ENCODE measurements around the gene PTTG1IP. TPM values are rescaled to one million over a fixed set of nuclear protein-coding genes. Genes with fewer than 3 reads are reported as not detected.

The PTTG1IP gene
- total and polyA plus RNA-seq, 2 of the 4 experiments (the other 2 are of a cell fraction), result 167 to 194 TPM

- Histone ChIP-seq H3K9me3 (ENCODE audit: control insufficient read depth, insufficient read depth, low read length) (no peaks in the 10 kb centered on the region), H3K9ac (ENCODE audit: low read depth, low read length) (no peak overlapping the region), H3K14ac (replicated peaks; ENCODE audit: low read depth, low read length) (no peak overlapping the region), H4K5ac (ENCODE audit: low read depth, low read length) (no peak overlapping the region), H3K4me3 (ENCODE audit: insufficient read depth, low read depth, low read length) (no peak overlapping the region), H3K9me1 (ENCODE audit: insufficient read depth, low read length) (peaks cover 7% of the 10 kb centered on the region; the same call in 1 of the 2 replicates), H2BK20ac (ENCODE audit: low read depth, low read length) (no peak overlapping the region), H2AFZ (replicated peaks; ENCODE audit: low read length, poor library complexity) (no peak overlapping the region), H3K23ac (ENCODE audit: low read depth, low read length) (no peak overlapping the region), H4K20me1 (ENCODE audit: insufficient read depth, low read length) (peaks cover 6% of the 10 kb centered on the region; the same call in 1 of the 2 replicates), H4K91ac (ENCODE audit: insufficient read depth, low read depth, low read length) (no peak overlapping the region), H3K4me2 (ENCODE audit: low read depth, low read length) (no peak overlapping the region), H4K8ac (ENCODE audit: low read depth in 2 of 2, low read length in 2 of 2) (no peak overlapping the region), H2AK9ac (replicated peaks; ENCODE audit: low read depth, low read length, poor library complexity) (no peak overlapping the region), H3K4ac (ENCODE audit: low read depth, low read length) (no peak overlapping the region), H3K27me3 (ENCODE audit: control insufficient read depth, insufficient read depth, low read length) (peaks cover 77% of the 10 kb centered on the region), H2BK15ac (ENCODE audit: low read depth, low read length) (no peak overlapping the region), H2BK120ac (ENCODE audit: low read depth, low read length) (no peak overlapping the region), H3K27ac (ENCODE audit: insufficient read depth, low read length) (no peak overlapping the region), H3K4me1 (ENCODE audit: control insufficient read depth, insufficient read depth, low read length) (0 out of 2 replicates have a peak, but pooled peaks cover 1% of the 10 kb centered on the region), H2BK5ac (ENCODE audit: low read depth, low read length, poor library complexity, severe bottlenecking) (no peak overlapping the region), H3K79me1 (ENCODE audit: low read depth in 1 of 2, low read length in 2 of 2) (no peaks in the 10 kb centered on the region), H2AK5ac (ENCODE audit: low read depth, low read length) (no peak overlapping the region), H3K36me3 (ENCODE audit: control insufficient read depth, insufficient read depth, low read length) (no peaks in the 10 kb centered on the region), H3K18ac (ENCODE audit: low read depth, low read length) (no peak overlapping the region), H3K56ac (ENCODE audit: extremely low read depth, insufficient read depth, low read length) (no peak overlapping the region)
- 50% methylated on average over 2 of the region's 5 CpGs; no CpG with 5 or more reads in 1 of the 2 experiments for WGBS, 2 experiments (ENCODE audit: extremely low coverage in 2 of 2, insufficient read length in 1 of 2)
- ChIA-PET POLR2A (ENCODE audit: unreplicated experiment) (no interaction called here), CTCF (no interaction called here)
- BruUV-seq (replicated peaks), result no TSS peak
- ATAC-seq (ENCODE audit: low read depth) (no peak), DNase-seq (no peak)
- TF ChIP-seq BHLHE40 (IDR thresholded peaks at IDR 0.05; ENCODE audit: low read depth, low read length) (no peak), CHD1 (IDR thresholded peaks at IDR 0.05; ENCODE audit: low read depth, low read length) (no peak), FOS (IDR thresholded peaks at IDR 0.05; ENCODE audit: low read depth, low read length) (no peak), POLR2A (IDR thresholded peaks at IDR 0.05; ENCODE audit: low read depth, low read length) (no peak), SMC3 (IDR thresholded peaks at IDR 0.05; ENCODE audit: low read depth, low read length) (no peak), RCOR1 (IDR thresholded peaks at IDR 0.05; ENCODE audit: insufficient replicate concordance, low read length) (no peak), MAFK (IDR thresholded peaks at IDR 0.05; ENCODE audit: low read depth, low read length) (no peak), USF2 (IDR thresholded peaks at IDR 0.05; ENCODE audit: low read depth, low read length) (no peak), MXI1 (IDR thresholded peaks at IDR 0.05; ENCODE audit: borderline replicate concordance, low read depth, low read length) (no peak), CEBPB (IDR thresholded peaks at IDR 0.05; ENCODE audit: low read depth, low read length) (no peak), NFE2L2 (IDR thresholded peaks at IDR 0.05; ENCODE audit: low read depth, low read length) (no peak), ELK1 (IDR thresholded peaks at IDR 0.05; ENCODE audit: borderline replicate concordance, low read depth, low read length) (no peak), MAZ (IDR thresholded peaks at IDR 0.05; ENCODE audit: borderline replicate concordance, low read depth, low read length) (no peak), RAD21 (IDR thresholded peaks at IDR 0.05; ENCODE audit: low read length) (no peak), RFX5 (IDR thresholded peaks at IDR 0.05; ENCODE audit: low read depth, low read length) (no peak), CTCF (conservative IDR thresholded peaks at IDR 0.05; ENCODE audit: low read depth, low read length) (no peak)
- dilution Hi-C loops (cut with HindIII; ENCODE audit: low sequenced_read_pairs, unreplicated experiment) (no loop called here), in situ Hi-C loops (cut with MboI; ENCODE audit: low sequenced_read_pairs) (no loop called here), intact Hi-C loops (cut with micrococcal nuclease) (no loop called here)
These were observed 48.4 kb upstream of the PTTG1IP start for GRCh38 chr21:44921928-44922327.

All from IMR-90 (cell line).